Stimulated activated CD8-positive, alpha-beta memory T cell treated with anti-CD3 and anti-CD28 coated beads, Interleukin-2, amount 100 ng/mL, for 48 hours (primary cell): ENCODE data around the gene SF3B4.
A peak's percentile ranks its signal among the peaks of the same experiment; 100 is the strongest.
"Not testable (repeated sequence)": the region's sequence is repeated elsewhere in the genome, so short reads cannot be mapped to it uniquely, and the experiment has no call there.

ENCODE experiments used
- DNase-seq, 2 donors: peaks; one replicate each; pipeline ENCODE4 v3.0.0-alpha.2; 2020; ENCODE audit warnings: low read depth in 2 of 2

Gene SF3B4, protein sequence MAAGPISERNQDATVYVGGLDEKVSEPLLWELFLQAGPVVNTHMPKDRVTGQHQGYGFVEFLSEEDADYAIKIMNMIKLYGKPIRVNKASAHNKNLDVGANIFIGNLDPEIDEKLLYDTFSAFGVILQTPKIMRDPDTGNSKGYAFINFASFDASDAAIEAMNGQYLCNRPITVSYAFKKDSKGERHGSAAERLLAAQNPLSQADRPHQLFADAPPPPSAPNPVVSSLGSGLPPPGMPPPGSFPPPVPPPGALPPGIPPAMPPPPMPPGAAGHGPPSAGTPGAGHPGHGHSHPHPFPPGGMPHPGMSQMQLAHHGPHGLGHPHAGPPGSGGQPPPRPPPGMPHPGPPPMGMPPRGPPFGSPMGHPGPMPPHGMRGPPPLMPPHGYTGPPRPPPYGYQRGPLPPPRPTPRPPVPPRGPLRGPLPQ

DNA sequence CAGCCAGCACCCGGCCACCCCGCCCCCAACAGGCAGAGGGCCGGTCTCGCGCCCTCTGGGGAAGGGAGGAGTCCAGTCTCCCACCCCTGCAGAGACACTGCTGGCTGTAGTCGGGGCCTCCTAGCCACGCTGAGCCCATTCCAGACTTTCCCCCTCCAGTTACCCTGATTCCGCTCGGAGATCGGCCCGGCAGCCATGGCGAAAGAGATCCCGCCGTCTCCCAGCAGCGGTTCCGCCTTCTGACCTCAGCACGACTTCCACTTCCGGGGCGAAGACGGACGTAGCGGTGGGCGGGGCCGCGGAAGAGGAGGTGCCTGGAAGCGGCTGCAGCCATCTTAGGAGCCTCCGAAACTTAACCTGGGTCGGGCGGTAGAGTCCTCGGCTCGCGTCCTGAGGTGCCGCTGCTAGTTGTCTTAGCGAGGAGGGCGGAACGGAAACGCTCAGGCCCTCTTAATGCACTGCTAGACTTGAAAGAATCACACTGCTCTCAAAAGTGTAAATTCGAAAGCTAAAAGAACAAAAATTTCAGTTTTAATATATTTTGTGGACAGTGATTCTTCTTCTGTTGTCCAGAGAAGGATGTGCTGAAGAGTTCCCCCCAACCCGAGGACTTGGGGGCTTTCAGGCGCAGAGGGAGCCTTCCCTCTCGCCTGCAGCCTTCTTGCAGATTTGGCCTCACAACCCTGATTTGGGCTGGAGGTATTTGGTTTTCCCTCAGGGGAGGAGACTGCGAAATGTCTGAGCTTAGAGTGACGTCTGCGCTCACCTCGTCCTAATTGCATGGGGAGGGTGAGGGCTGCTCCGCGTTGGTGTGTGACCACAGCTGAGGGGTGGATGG lies at the start of gene SF3B4:
Gene SF3B4, minus strand, starts transcription at position 241 of the 838 bp plus-strand sequence. Its CDS starts 44 bp downstream, at position 197.
- peak; percentile 90 to 94 for DNase-seq

DNA sequence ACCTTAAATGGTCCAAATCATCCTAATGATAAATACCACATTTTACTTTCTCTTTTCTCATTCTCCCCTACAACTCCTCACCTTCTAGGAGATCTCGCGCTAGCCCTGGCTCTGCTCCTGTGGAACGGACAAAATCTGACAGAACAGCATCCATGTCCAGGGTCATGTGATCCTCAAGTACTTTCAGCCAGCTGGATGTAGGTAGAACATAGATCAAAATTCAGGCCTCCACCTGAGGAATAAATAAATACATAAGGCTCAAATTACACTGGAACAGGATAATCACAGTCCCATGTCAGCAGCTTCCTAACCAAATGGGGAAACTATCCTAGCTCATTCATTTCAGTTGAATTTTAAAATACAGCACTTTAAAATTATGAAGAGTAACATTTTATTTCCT lies 49.7 kb upstream of the SF3B4 start:
- no peak for DNase-seq

DNA sequence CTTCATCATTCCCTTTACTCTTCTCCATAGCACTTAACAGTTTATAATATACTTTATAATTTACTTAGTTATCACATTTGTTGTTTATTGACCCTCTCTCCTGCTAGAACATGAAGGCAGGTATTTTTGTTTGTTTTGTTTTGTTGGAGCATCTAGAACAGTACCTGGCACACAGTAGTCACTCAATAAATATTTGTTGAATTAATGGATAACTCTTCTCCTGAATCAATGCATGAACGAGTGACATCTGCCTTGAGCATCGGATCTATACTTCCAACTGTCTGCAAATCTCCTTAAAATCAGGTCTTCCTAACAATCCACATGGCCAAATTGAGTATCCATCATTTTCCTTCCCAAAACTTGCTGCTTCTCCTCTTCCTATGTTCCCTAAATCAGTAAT lies 44.9 kb upstream of the SF3B4 start:
- no peak for DNase-seq

DNA sequence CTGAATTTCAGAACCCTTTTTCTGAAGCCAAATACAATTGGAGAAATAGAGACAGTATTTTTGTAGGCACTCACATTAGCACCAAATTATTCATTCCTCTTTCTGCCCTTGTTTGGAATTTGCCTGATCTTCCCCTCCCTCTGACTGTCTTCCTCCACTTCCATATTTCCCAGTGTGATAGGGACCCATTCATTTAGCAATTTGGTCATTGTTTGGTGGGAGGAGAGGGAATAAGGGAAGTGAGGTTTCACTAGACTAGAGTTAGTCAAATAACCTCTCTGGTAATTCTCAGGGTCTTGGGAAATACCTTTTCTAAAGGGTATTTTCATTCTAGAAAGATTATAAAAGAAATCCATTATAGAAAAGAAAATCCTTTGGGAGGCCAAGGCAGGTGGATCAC lies 40.0 kb upstream of the SF3B4 start:
- no peak for DNase-seq

DNA sequence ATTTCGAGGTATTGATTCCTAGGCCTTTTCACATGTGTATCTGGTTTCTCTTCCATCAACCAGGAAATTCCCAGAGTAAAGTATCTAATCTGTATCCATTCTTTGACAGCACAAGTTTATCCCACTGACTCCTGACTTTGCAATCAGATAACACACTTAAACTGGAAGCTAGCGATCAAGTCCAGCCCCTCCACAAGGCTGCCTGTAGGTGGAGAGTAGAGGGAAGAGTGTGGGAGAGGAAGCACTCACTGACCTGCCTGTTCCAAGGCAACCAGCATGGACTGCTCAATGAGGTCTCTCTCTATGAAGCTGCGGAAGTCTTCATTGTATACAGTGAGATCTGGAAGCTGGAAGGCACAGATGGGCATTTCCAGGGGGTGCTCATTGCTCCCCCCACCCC lies 39.4 kb upstream of the SF3B4 start:
- no peak for DNase-seq

DNA sequence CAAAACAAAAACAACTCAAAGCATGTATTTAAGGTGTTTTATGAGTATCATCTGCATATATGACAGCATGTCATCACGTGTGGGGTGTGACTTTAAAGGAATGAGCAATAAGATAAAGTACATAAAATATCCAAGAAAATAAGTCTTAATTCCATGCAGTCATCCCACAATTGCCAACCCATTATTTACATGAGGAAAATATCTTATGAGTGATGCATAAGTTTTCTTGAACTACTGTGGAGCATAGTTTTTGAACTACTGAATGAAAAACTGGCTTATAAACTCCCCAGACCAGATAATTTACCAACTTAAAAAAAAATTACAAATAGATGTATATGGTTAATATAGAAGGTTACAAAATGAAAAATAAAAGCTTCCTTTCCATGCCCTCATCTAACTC lies 38.8 kb upstream of the SF3B4 start:
- DNase-seq, result no peak

DNA sequence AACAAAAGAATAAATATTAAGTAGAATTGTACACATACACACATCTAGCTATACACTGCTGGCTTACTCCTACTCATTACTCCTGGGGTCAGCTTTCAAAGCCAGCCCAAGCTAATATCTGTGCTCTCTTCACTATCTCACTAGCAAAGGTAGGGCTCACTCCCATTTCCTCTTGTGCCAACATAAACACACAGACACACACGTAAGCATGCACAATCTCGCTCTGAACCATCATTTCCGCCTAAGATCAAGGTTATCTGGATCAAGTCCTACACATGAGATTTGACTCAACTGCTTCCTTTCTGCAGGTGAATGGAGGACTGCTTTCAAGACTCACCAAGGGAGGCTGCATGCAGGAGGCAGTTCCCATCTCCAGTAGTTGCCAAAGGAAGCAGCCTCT lies 37.8 kb upstream of the SF3B4 start:
- DNase-seq, result no peak

DNA sequence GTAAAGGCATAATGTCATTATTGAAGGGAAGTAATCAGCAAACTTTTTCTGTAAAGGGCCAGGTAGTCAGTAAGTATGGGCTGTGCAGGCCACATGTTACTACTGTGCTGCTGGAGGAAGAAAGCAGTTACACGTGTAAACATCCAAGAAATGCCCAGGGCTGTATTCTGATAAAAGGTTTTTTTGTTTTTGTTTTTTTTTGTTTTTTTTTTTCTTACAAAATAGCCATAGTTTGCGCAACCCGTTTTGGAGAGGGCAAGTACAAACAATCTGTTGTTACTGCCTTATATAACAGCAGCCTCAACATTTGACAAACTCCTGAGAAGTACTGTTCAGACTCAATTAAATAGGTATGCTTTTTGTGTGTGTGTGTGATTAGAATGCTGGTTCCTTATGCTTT lies 35.8 kb upstream of the SF3B4 start:
- no peak for DNase-seq

DNA sequence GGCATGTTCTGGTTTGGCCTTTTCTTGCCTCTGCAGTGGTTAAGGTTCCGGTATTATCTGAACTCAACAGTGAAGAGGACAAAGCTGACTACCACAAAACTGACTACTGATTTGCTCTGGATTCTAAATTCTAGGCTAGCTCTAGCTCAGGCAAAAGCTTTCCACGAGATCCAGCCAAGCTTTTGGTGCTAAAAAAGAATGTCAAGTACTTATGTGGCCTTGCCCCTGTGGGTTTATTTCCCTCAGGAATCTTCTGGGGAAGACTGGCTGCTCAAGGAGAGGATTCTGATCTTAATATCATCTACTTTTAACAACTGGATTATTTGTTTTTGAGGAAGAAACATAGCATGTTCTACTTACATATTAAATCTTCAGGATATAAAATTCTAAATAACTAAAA lies 35.1 kb upstream of the SF3B4 start:
- no peak for DNase-seq

DNA sequence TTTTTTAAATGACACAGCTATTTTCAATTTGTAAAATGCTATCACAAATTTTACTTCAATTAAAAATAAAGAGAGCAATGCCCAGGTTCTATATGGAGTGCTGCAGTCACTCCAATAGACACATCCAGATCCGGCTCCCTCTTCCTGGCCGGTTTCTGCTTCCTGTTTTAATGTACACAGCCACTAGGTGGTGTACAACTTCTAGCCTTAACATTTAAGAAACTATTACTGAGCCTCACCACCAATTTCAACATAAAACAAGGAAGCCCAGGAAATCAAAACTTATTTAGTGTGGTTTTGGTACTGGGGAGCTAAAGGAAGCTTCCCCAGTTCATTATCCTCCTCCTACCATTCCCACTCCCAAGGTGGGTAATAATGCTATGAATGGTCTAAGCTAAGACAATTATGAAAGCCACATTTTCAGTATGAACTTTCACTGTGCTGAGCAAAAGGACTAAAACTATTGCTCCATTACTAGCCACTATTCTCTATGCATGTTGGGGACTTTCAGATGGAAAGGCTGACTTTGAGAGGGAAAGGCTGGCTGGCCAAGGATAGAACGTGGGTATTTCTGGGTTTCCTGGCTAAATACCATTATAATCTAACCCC lies 34.5 kb upstream of the SF3B4 start:
- no peak for DNase-seq

DNA sequence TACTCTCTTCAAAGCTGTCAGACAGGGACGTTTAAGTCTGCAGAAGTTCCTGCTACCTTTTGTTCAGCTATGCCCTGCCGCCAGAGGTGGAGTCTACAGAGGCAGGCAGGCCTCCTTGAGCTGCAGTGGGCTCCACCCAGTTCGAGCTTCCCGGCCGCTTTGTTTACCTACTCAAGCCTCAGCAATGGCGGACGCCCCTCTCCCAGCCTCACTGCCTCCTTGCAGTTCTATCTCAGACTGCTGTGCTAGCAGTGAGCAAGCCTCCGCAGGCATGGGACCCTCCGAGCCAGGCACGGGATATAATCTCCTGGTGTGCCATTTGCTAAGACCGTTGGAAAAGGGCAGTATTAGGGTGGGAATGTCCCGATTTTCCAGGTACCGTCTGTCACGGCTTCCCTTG lies 29.9 kb upstream of the SF3B4 start:
- DNase-seq, result not testable (repeated sequence)

DNA sequence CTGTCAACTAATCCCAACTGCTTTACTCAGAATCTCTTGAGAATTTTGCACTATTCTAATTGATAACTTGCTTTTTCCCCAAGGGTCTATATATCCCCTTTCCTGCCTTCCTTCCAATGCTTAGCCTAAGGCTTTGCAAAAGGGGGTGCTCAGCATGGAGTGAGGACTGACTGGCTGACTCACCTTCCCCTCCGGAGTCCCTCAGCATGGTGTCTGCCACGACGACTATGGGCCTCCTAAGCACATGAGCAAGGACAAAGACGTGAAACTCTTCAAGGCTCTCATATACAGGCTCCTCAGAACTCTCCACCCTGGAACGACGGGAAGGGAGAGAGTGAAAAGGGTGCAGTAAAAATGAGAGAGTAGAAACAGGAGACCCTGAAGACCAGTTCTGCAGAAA lies 22.3 kb upstream of the SF3B4 start:
- DNase-seq, result no peak

DNA sequence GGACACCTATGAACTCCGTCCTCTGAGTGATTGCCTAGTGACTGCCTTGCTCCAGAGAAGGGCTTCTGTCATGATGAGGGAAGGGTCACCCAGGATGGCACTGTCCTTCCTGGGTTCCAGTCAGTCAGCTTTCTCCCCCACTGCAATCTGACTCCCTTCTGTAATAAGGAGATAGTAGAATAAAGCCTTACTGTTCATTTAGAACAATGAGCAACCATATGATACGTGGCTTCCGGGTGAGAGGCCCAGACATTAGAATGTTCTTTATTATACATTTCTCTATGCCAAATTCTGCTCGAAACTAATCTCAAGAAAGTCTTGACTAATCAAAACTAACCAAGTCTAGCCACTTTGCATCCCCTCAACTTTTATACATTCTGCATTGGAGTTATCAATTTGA lies 17.6 kb upstream of the SF3B4 start:
- no peak for DNase-seq

DNA sequence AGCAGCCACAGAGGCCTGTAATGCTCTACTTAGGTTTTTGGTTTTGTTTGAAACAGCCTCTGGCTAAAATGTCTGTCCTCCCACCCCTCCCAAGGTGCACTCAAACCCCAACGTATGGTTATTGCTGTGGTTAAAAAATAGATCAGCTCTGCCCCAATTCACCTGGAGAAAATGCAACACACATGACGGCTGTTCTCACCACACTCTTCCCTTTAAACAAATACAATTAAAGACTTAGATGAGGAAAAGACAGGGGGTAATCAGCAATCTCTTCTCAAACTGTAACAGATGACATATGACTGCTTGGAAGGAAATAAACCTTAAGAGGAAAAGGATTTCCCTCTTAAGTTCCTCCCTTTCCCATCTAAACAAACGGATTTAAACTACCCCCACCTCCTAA lies 15.3 kb upstream of the SF3B4 start:
- no peak for DNase-seq

DNA sequence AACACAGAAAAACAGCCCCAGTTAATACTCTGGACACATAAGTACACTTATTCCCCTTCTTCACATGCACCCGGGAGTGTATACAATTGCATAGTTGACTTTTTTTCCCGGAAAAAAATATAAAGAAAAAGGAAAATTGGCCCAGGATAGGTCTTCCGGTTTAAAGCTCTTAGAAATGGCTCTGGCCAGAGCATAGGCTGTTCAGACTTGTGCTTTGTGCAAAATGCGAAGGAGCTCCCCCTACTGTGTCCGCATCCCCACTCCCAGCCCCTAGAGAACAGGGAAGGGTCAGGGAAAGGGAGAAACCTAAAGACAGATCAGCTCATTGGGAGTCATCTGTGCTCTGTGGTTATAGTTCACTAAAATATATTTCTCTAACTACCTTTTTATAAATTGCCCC lies 14.6 kb upstream of the SF3B4 start:
- no peak for DNase-seq

DNA sequence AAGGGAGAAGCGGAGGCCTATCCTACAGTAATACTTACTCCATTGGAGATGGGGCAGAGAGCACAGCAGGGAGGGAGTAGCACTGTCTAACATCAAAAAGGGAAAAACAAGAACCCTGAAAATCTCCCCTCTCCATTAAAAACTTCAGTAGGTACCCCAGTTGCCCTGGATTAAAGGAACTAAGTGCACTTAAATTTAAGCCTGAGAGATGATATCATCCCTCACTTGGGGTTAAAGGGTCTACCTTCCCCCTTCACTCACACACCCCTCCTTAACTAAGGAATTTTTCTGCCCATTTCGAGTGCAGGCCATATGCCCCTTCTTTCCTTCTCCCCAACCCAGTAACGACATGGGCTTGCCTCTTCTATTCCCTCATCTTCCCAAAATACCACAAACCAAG lies 12.8 kb upstream of the SF3B4 start:
- DNase-seq, result no peak

DNA sequence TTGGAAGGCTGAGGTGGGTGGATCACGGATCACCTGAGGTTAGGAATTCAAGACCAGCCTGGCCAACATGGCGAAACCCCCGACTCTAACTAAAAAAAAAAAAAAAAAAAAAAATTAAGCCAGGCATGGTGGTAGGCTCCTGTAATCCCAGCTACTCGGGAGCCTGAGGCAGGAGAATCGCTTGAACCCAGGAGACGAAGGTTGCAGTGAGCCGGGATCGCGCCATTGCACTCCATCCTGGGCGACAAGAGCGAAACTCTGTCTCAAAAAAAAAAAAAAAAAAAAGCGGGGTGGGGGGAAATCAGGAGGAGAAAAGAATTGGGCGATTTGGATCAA lies 11.0 kb upstream of the SF3B4 start:
- DNase-seq, result not testable (repeated sequence)

DNA sequence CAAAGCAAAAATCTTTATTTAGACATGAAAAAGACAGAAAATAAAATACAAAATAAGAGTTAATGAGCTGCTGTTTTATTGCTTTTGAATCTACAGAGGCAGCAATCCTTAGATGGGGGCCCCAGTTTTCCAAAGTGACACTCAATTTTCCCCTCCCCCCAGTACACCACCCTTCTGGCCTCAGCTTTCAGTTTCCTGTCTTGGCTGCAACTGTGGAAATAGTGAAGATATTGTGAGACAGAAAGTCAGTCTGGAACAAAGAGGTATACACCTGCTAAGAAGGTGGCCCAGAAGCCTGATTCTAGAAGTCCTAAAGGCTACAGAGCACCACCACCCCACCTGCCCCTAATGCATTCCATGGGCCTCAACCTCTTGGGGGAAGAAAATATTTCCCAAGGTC lies 10.2 kb upstream of the SF3B4 start:
- DNase-seq, result no peak

DNA sequence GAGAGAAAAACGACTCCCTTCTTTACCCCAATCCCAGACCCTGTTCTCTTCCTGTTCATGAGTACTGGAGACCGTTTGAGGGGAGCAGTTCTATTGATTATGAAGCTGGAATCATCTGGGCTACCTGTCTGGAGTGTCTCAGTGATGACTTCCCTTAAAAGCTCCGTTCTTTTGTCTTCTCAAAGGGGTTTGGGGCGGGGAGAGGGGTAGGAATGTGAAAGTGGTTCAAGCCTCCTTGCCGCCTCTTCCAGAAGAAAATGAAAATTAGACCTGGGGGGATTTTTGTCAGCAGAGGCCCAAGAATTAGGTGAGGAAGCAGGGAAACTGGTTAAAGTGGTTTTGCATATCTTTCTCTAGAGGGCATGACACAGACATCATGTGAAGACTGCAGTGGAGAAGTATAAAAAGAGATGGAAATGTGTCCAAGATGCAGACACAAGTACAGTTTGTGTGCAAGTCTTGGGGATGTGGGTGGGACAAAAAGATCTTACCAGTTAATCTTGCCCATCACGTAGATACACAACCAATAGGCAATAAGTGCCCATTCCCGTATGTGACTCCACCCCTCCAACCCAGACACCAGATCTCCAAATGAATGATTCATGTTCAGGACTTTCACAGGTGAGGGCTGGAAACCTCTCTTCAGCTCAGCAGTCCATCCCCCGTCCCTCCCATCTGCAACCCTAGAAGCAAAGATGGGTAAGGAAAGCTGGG lies 9.5 kb upstream of the SF3B4 start:
- no peak for DNase-seq

DNA sequence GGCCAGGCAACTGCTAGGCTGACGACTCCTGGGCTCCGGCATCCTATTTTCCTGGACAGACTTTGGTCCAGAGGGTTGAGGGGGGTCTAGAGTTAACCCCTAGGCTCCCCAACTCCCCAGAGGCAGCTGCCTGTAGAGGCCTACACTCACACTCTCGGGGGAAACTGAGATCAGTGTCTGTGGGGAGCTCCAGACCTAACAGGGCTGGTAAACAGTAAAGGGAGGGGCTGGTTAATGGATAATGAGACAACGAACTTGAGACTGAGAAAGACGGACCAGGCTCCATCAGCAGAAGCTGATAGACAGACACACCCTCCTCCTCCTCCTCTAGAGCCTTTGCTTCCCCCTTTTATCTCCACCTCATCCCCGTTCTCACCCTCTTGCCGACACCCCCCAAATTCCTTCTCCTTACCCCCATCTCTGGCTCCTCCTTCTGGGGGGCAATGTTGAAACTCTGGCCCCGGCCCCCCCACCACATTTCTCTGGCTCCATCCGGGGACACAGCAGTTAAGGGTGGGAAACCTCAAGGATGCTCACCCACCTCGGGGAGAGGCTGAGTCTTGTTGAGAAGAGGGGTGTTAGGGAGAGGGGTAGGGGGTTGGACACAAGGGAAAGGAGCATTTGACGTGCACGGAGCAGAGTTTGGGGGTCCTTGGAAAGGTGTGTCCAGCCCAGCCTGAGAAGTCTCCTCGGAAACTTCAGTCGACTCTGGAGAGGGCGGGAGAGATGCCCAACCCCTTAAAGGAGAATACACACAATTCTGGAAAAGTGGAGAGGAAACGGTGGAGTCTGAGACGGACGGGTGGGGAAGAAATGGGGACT lies 8.8 kb upstream of the SF3B4 start, which contains the start of gene MTMR11:
Gene MTMR11, minus strand, starts transcription at position 710 of the 822 bp plus-strand sequence. Its CDS starts 232 bp downstream, at position 478.
- DNase-seq, result no peak

DNA sequence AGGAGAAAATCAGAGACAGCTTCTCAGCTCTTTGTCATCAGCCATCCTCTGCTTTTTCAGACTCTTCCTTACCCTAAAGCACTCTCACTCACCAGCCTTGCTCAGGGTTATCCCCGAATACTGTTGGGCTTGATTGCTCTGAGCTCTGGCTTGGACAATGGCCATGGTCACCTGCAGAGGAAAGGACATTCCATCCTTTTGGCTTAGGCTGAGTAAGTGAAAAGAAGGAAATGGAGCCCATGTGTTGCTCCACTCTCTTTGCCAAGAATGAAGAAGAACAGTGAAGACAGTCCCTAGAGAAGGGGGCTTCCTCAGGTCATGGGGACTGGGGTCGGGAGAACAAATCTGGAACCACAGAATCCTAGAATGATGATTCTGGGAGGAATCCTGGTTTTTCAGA lies 6.8 kb upstream of the SF3B4 start:
- no peak for DNase-seq
